ENCODE results near the gene PPP1R36. TPM values are rescaled to one million over a fixed set of nuclear protein-coding genes. Genes with fewer than 3 reads are reported as not detected.

Gene PPP1R36
- total RNA-seq, 1 donor from 2014 or later = 0.70 TPM

GRCh38 chr14:64604881-64605280 is 55.1 kb downstream of the PPP1R36 start:
- DNase-seq (ENCODE audit: extremely low spot score, unreplicated experiment) = no peak
- Mint-ChIP-seq H3K27ac (no peak overlapping the region), H3K4me1 (ENCODE audit: unreplicated experiment) (peaks cover 4% of the 10 kb centered on the region), H3K9me3 (peaks cover 7% of the 10 kb centered on the region), H3K4me3 (no peak overlapping the region), H3K27me3 (peaks cover 11% of the 10 kb centered on the region), H3K36me3 (no peaks in the 10 kb centered on the region)
- TF ChIP-seq CTCF (conservative IDR thresholded peaks at IDR 0.05) = no peak

- peaks cover 11% of the 10 kb centered on the region for H3K27me3 Mint-ChIP-seq
- peaks cover 4% of the 10 kb centered on the region for H3K4me1 Mint-ChIP-seq (ENCODE audit: unreplicated experiment)
- H3K36me3 Mint-ChIP-seq = no peaks in the 10 kb centered on the region
- TF ChIP-seq CTCF (conservative IDR thresholded peaks at IDR 0.05) = no peak
- H3K4me3 Mint-ChIP-seq = no peak overlapping the region
- no peak for DNase-seq (ENCODE audit: extremely low spot score, unreplicated experiment)
- H3K9me3 Mint-ChIP-seq = peaks cover 7% of the 10 kb centered on the region
- peak overlapping the region; percentile 39 for H3K27ac Mint-ChIP-seq
These were observed 56.3 kb downstream of the PPP1R36 start for GRCh38 chr14:64605926-64606685.

- H3K4me3 Mint-ChIP-seq = no peak overlapping the region
- H3K4me1 Mint-ChIP-seq (ENCODE audit: unreplicated experiment) = peaks cover 28% of the 10 kb centered on the region
- no peak for DNase-seq (ENCODE audit: extremely low spot score, unreplicated experiment)
- H3K27me3 Mint-ChIP-seq = peaks cover 11% of the 10 kb centered on the region
- no peak overlapping the region for H3K27ac Mint-ChIP-seq
- TF ChIP-seq CTCF (conservative IDR thresholded peaks at IDR 0.05) = no peak
- no peaks in the 10 kb centered on the region for H3K36me3 Mint-ChIP-seq
- H3K9me3 Mint-ChIP-seq = peaks cover 7% of the 10 kb centered on the region
These were observed 60.4 kb downstream of the PPP1R36 start for GRCh38 chr14:64610049-64610746.

- Mint-ChIP-seq H3K36me3 (no peaks in the 10 kb centered on the region), H3K27me3 (peaks cover under 1% of the 10 kb centered on the region), H3K27ac (peak overlapping the region; percentile 46)
These were observed 61.7 kb downstream of the PPP1R36 start for GRCh38 chr14:64611358-64612020.

GRCh38 chr14:64612021-64612380 is 62.2 kb downstream of the PPP1R36 start:
- peaks cover 29% of the 10 kb centered on the region for H3K4me1 Mint-ChIP-seq (ENCODE audit: unreplicated experiment)
- H3K27me3 Mint-ChIP-seq = no peaks in the 10 kb centered on the region
- no peak for DNase-seq (ENCODE audit: extremely low spot score, unreplicated experiment)
- peak overlapping the region; percentile 46 for H3K27ac Mint-ChIP-seq
- H3K9me3 Mint-ChIP-seq = no peaks in the 10 kb centered on the region
- no peak for TF ChIP-seq CTCF (conservative IDR thresholded peaks at IDR 0.05)
- H3K36me3 Mint-ChIP-seq = no peaks in the 10 kb centered on the region
- H3K4me3 Mint-ChIP-seq = no peak overlapping the region

More at GRCh38 chr14:64611358-64612020, 61.7 kb downstream of the PPP1R36 start:
- Mint-ChIP-seq H3K4me1 (ENCODE audit: unreplicated experiment) (peaks cover 29% of the 10 kb centered on the region), H3K9me3 (no peaks in the 10 kb centered on the region), H3K4me3 (no peak overlapping the region)
- TF ChIP-seq CTCF (conservative IDR thresholded peaks at IDR 0.05) = no peak
- DNase-seq (ENCODE audit: extremely low spot score, unreplicated experiment) = no peak
